T-helper 1 cell treated with Interleukin-12 subunit alpha and Interleukin-12 subunit beta and Interleukin-4 antibody, amounts not matched to agents 30 ng/mL and 1 ng/mL, for 36 hours (primary cell): ENCODE measurements around the gene ATP9B. TPM values are rescaled to one million over a fixed set of nuclear protein-coding genes. Genes with fewer than 3 reads are reported as not detected.
"Not testable (repeated sequence)": the region's sequence is repeated elsewhere in the genome, so short reads cannot be mapped to it uniquely, and the experiment has no call there.

Source experiments
- intact Hi-C: fragments of 100-400 bp; cut with micrococcal nuclease; formaldehyde crosslinking; loops from one replicate; pipeline ENCODE4 v1.15.1; 2024
- total RNA-seq: library from RNA; stranded (reverse); gene quantifications from 2 replicates; pipeline ENCODE4 v1.2.3, GENCODE V29; 2022

The ATP9B gene
- total RNA-seq, 1 donor from 2014 or later: 27.7 TPM

DNA sequence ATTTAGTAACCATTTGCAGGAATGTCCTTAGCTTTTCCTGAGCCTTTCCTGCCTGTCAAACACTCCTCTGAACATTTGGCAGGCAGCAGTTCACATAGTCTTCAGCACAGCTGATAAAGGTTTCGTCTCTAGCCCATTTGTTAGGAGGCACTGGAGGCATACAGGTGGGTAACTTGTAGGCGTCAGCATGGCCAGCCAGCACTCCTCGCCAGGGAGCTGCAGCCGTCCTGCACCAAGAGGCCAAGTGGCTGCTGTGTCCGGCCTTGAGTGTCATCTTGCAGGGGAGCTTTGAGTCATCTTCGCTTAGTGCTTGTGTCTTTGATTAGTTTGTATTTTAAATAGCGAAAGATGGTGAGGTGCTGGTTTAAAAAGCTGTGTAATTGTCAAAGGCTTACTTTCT lies 206.3 kb downstream of the ATP9B start:
- intact Hi-C loops: no loop called here

DNA sequence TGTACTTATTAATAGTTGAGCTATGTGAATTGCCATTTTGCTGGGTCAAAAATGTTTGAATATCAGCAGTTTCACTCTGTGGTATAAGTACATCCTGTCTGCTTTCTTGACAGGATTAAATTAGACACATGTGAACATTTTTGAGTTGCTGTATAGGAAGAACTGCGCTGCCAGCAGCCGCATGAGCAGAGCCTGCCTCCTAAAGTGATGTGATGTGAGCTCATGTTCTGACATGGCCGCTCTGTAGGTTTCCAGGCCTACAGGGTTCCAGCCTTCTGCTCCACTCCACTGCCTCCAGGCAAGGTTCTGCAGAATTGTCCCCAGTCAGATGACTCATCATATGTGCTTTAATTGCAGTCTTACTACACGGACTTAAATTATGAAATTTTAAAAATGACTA lies 206.8 kb downstream of the ATP9B start:
- intact Hi-C loops: no loop called here

DNA sequence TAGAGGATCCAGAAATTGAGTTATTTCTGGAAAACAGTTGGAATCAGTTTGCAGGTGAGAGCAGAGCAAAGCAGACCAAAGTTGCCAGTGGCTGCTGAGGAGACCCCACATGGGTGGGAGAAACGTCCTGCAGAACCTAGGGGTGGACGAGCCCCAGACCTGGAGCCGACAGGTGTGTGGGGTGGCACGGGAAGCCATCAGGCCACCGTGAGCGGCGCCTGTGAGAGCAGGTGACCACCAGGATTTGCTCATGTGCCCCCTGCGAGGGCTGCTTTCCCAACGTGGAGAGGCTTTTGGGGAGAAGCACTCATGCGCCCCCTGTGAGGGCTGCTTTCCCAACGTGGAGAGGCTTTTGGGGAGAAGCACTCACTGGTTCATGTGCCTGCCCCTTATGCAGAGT lies 209.7 kb downstream of the ATP9B start:
- intact Hi-C loops: no loop called here

DNA sequence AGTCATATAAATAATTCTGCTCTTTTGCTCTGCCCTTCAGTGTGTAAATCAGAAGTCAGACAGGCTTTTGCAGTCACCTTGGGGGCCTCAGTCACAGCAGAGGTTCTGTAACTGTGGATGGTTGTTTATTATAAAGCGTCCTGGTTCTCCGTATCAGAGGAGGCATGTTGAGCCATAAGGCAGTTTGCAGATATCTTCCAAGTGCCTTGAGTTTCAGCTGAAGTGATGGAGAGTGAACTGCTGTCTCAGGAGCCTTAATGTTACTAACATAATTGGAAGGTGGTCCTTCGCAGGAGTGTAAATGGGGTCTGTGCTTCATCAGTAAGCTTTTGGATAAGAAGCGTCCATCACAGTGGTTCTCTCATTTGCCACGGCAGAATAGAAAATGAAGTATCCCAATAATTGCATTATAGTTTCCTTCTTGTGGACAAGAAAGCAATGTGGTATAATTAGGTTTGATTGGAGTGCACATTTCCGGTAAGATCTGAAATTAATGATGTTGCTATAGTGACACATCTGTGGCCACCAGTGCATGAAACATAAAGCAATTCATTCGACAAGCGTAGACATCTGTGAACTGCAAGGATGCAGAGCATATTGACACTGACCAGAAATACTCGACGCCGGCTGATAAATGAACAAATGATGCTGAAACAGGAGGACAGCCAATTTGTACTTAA lies 214.1 kb downstream of the ATP9B start:
- intact Hi-C loops: no loop called here

DNA sequence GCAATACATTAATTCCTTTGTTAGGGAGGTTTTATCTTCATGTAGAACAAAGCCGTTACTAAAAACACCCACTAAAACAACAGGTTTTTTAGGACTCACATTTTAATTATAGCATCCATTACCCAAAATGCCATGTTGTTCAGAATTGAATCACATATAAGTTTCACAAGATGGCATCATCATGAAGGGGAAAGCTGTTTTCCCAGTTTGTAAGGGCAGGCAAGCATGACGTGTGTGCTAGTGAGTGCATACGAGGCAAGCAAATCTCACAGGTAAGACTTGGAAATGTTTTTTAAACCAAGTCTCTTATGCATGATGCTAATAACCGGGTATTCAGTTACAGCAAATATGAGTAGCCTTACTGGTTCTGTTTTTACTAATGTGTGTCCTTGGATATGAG lies 214.7 kb downstream of the ATP9B start:
- intact Hi-C loops: no loop called here

DNA sequence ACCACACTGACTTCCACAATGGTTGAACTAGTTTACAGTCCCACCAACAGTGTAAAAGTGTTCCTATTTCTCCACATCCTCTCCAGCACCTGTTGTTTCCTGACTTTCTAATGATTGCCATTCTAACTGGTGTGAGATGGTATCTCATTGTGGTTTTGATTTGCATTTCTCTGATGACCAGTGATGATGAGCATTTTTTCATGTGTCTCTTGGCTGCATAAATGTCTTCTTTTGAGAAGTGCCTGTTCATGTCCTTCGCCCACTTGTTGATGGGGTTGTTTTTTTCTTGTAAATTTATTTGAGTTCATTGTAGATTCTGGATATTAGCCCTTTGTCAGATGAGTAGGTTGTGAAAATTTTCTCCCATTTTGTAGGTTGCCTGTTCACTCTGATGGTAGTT lies 216.0 kb downstream of the ATP9B start:
- intact Hi-C loops: not testable (repeated sequence)

DNA sequence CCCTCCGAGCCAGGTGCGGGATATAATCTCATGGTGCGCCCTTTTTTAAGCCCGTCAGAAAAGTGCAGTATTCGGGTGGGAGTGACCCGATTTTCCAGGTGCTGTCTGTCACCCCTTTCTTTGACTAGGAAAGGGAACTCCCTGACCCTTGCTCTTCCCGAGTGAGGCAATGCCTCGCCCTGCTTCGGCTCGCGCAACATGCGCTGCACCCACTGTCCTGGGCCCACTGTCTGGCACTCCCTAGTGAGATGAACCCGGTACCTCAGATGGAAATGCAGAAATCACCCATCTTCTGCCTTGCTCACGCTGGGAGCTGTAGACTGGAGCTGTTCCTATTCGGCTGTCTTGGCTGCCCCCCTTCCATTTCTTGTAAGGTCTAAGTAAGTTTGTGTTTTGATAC lies 221.2 kb downstream of the ATP9B start:
- intact Hi-C loops: not testable (repeated sequence)

DNA sequence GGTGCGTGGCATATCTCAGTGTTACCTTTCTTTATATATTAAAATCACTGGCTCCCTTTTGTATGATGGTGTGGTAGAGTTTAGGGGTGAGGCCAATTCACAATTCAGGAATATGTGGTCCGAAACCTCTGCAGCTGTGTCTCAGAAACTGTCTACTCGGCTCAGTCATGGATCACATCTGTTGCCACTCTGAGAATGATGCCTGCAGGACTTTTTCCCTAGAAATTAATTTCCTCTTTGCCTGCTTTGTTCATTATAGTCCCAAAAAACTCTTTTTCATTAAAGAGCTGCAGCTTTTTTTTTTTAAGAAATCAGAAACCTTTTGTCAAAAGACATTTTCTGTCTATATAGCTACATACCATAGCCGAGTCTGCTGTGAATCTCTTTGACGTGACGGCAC lies 221.7 kb downstream of the ATP9B start:
- intact Hi-C loops: no loop called here

DNA sequence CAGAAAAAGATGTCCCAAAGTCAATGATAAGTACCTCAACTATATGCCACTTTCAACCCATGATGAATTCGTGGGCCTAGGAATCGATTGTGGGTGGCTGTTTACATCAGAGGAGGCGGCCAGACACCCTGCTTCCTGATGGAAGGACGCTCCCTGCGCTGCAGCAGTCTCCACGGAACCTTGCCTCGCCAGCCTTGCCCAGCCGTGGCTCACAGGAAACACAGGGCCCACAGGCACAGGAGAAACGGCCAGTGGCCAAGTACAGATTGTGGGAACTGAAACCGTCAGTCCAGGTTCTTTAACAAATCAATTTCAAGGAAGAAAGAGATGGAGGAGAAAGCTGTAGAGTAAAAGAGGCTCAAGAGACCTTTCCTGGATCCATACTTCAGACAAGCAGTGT lies 225.0 kb downstream of the ATP9B start:
- intact Hi-C loops: no loop called here

DNA sequence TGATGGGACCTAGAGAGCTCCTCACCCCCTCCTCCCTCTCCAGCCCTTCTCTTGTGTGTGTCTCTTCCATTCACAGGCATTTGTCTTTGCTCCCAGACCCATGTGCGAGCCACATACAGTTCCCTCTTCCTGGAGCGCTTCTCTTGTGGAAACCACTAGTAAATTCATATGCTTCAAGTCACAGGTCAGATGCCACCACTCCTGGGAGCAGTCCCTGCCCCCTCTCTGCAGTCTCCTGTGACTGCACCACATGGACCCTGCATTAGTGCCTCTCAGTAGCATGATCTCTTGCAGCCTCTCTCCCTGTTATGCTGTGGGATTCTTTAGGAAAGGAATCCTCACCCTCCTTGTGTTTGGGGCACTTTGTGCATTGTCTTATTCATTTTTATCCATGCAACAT lies 230.1 kb downstream of the ATP9B start:
- intact Hi-C loops: no loop called here

DNA sequence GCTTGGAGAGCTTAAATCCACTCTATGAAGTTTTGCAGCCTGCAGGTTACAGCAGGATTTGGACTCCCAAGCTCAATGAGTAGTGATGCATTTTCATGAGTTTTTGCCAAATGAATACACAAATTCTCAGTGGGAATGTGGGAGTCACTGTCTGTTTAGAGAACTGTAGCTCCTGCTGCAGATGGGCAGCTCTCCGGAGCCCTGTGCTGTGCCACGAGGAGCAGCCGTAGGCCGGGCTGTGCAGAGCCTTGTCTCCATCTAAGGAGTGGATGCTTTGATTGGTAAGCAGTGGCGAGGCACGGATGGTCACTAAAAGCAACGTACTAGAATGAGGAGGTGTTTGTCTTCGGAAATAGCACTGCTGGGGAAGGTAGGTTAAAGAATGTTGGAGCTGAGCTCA lies 230.5 kb downstream of the ATP9B start:
- intact Hi-C loops: no loop called here

DNA sequence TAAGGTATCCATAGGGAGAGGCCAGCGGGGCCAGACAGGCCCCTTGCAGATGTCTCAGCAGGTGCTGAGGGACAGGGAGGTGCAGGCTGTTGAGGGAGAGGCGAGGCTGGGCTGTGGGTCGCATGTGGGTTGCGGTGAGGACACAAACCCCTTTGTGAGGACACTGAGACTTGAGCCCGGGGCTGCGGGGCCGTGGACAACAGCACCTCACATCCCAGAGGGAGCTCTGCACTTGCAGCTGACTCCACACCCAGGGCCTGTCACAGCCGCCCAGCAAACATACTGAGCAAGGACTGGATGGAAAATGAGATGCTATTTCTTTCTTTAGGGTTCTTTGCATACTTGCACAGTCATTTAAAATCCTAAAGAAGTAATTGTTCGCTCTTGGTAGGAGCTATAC lies 231.2 kb downstream of the ATP9B start:
- intact Hi-C loops: no loop called here

DNA sequence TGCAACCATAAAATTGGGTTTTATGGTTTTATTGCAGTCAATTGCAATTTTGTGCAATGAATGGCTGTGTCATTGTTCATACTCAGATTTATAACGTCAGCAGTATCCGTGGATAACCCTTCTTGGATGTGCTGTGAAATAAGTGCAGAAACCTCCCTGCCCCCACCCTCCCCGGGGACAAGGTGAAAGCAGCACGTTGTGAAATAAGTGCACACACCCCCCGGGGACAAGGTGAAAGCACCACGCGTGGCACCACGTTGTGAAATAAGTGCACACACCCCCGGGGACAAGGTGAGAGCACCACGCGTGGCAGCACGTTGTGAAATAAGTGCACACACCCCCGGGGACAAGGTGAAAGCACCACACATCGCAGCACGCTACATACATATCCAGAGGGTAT lies 232.9 kb downstream of the ATP9B start:
- intact Hi-C loops: no loop called here

DNA sequence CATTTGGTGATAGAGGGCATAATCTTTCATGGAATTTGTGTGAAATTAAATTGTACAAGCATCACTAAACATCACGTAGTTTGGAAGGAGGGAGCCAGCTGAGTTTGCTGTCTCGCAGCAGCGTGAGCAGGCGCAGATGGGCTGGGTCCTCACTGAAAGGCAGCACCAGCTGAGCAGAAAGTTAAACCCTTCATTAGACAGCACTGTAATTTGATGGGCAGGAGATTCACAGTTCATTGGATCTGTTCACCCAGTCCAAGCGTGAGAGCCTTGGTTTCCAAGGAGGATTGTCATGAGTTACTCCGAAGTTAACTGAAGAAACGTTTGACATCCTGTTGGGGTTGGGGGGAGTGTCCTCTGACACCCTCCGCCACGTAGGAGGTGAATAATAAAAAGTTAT lies 236.7 kb downstream of the ATP9B start:
- intact Hi-C loops: no loop called here

DNA sequence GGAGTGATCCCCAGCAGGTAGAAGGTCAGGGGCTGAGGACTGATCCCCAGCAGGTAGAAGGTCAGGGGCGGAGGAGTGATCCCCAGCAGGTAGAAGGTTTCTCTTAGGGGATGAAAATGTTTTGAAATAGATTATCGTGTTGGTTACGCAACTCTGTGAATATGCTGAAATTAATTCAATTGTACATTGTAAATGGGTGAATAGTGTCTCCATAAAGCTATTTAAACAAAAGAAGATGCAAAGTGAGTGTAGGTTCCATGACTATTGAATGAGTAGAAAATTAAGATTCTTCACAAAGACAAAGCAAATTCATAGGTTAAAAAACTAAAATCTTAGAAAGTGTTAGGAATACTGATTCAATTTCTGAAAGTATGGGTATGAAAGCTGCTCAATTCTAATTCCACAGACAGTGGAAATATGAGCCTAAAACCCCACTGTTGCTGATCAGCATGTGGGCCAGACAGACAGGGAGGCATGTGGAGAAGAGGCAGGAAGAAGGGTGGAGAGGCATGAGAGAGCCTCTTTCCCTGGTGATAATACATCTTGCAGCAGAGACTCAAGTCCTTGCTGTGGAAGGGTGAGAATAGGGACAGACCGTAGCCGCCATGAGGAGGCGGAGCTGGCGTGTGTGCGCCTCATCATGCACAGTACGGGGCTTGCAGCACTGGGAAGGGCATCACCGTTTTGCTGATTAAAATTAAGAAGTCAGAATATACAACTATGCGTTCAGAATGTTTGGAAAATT lies 240.6 kb downstream of the ATP9B start:
- intact Hi-C loops: no loop called here

DNA sequence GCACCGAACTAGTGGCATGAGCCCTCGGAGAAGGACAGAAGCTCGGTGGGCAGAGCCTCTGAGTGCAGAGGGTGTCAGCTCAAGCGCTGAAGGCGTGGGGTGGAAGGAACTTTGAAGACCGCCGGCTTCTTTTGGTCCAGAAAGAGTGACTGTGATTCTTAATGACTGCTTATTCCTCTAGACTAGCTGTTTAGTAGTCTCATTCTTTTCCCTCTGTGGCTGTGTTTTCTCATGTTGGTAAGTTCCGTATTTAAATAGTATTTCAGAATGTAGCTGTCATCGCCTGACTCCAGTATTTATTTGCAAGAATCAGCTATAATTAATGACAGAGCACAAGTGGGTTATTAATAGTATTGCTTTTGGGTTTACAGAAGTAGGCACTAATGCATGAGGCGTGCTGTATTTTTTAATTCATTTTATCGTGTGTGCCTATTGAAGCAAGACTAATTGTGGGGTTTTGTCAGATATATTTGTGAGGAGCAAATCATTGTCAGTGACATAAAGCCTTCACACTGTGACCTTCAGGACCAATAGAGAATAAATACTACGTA lies 245.7 kb downstream of the ATP9B start:
- intact Hi-C loops: no loop called here

DNA sequence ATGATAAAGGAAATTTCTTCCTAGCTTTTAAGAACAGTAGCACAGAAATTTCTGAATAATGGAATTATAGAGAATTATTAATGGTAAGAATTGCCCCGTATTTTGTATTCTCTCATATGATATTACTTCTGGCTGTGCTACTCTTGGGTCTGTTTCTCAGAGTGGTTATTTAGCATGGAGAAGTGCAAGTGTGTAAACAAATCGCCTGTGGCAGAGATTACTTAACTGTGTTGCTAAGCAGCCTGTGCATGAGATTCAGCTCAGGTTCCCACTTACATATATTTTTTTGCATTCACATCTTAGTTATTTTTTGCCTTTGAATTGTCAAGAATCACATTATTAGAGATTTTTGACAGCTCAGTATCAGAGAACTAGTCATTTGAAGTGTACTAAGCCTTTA lies 246.4 kb downstream of the ATP9B start:
- intact Hi-C loops: no loop called here

DNA sequence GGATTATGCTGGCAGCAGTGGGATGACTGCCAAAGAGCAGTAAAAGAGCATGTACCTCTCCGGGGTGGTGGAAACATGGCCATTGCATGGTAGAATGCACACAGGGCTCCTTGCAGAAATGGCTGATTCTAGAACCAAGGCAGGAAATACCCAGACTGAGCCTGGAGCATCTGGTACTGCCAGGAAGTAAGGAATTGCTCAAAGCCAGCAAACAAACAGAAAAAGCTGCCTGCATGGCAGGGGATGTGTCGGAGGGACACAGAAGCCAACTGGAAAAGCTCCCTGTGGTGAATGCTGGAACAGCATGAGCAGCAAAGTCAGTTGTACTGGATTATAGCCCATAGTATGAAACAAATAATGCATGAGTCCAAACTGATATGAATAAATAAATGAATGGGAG lies 248.5 kb downstream of the ATP9B start:
- intact Hi-C loops: no loop called here

DNA sequence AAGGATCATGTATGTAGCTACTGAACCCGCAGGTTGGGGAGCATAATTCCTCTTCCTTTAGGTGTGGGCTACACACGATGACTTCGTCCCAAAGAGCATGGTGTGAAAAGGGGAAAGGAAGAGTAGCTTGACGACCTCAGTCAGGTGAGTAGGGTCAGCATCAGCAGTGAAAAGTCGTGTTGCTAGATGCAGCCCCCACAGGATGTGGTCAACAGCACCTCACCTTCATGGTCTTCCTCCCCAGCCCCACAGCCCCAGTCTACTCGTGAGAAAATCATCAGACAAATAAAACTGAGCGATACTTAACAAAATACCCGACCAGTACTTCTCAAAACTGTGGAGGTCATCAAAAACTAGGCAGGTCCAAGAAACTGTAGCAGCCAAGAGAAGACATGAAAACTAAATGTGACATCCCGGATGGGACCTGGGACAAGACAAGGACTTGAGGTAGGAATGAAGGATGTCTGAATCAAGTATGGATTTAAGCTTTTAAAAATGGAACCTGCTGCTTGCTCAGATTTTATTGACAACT lies 249.0 kb downstream of the ATP9B start:
- intact Hi-C loops: no loop called here

DNA sequence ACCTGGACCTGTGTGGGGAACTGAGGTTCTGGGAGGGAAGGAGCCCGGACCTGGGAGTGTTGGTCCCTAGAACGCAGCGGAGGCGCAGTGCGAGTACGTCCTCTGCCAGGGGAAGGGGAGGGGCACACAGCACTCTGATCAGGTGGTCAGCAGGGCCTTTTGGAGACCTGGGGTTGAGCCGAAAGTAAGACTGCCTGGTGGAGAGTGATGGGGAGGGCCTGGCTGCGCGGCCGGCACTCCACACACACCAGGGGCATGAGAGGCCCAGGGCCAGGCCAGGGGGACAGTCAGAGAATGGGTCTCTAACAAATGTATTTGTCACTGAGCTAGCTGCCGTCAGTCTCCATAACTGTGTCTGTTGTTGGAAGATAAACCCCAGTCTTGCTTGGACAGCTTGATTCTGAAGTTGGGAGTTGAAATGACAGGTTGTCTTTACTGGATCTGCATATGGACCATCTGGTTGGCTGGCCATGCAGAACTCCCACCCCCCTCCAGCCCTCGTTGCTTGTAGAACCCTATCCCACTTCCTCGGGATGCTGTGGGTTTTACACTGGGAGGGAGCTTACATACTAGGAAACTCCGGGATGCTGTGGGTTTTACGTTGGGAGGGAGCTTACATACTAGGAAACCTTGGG lies 251.1 kb downstream of the ATP9B start:
- intact Hi-C loops: no loop called here

DNA sequence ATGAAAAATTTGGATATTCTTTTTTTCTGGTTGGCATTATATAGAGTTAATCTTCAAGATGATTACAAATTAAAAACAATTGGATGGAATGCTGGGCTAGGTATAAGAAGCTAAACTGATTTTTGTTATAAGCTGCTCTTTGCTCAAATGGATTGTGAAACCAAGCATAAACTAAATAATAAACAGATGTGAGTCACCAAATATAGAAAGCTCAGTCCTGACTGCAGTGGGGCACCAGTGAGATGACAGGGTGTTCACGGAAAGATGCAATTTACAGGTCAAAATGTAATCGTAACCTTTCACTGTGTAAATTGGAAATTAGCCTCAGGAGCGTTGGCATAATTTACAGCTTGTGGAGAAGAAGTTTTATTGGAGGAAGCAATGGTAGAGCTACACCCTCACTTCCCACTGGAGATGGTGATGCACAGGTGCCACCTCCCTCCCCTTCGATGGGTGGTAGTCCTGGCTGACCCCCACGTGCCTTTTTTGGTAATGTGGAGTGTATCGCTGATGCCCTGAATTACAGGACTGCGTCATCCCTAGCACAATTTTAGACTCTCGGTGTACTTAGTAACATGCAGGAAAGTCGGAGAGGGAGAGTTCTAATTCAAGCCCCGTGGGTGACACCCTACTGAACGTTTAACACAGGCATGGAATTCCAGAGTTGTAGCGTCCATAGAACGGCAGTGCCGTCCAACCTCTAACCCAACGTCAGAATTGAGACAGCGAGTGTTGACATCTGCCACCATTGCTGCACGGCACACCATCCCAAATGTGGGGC lies 252.6 kb downstream of the ATP9B start:
- intact Hi-C loops: no loop called here
